Dermis microvascular lymphatic vessel endothelial cell (primary cell): ENCODE results near the gene GNAZ. TPM values are rescaled to one million over a fixed set of nuclear protein-coding genes. Genes with fewer than 3 reads are reported as not detected.
"Not testable (repeated sequence)": the region's sequence is repeated elsewhere in the genome, so short reads cannot be mapped to it uniquely, and the experiment has no call there.

ENCODE experiments used
- DNase-seq, 2 donors: peaks; one replicate each; pipeline versions ENCODE4 v3.0.0 to v3.0.0-alpha.2; 2010; ENCODE audit warnings: low read depth in 2 of 2
- total RNA-seq: library from RNA; depleted of rRNA; stranded (reverse); fragments of >200 nt; gene quantifications from 2 replicates; pipeline ENCODE4 v1.2.1, GENCODE V29; 2014

The GNAZ gene
- total RNA-seq, 1 donor from 2014 or later, result 0.51 TPM

DNA sequence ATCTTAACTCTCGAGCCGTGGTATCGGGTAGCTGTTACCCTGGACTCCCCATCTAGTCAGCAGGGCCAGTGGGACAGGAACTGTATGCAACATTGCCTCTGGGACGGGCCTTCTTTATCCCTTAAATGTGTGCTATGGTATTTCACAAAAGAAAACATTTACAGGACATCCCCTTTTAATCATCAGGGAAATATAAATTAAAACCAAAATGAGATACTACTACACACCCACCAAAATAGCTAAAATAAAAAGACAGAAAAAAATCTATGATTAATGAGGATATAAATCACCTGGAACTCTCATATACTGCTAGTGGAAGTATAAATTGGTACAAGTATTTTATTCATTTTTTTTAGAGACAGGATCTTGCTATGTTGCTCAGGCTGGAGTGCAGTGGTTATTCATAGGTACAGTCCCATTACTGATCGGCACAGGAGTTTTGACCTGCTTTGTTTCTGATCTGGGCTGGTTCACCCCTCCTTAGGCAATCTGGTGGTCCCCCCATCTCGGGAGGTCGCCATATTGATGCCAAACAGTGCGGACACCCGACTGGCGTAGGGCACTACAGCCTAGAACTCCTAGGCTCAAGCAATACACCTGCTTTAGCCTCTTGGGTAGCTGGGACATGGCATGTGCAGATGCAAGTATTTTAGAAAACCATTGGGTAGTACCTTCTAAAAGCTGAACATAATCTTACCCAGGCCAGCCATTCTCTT is 62.2 kb downstream of the GNAZ start:
- DNase-seq, result no peak

DNA sequence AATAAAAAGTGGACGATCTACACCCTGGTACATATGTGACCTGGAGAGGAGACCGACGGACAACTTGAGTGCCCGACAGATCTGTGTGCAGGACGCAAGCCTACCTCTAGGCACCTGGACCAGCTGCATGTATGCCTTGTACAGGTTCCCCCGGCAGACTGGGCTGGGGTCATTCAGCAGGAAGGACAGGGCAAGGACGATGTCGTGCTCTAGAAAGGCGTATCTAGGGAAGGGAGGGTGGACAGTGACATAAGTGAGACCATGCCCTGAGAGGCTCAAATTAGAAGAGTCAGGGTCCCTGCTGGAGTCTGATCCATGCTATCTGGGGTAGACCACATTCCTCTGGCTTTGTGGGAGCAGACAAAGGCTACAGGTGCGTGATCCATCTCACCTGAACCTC is 63.6 kb downstream of the GNAZ start:
- no peak for DNase-seq

DNA sequence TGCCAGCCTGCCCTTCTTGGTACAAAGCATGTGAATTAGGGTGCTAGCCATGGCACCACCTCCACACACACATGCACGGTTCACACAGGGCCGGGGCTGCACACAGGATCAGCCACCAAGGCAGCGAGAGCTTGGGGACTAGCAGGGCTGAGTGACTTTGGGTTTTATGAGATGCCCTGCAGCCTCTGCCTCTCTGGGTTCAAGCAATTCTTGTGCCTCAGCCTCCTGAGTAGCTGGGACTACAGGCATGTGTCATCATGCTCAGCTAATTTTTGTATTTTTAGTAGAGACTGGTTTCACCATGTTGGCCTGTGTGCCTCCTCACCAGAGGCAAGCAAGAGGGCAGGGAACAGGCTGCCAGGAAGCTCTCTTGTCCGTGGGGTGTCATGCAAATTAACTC is 66.7 kb downstream of the GNAZ start:
- DNase-seq, result not testable (repeated sequence)

DNA sequence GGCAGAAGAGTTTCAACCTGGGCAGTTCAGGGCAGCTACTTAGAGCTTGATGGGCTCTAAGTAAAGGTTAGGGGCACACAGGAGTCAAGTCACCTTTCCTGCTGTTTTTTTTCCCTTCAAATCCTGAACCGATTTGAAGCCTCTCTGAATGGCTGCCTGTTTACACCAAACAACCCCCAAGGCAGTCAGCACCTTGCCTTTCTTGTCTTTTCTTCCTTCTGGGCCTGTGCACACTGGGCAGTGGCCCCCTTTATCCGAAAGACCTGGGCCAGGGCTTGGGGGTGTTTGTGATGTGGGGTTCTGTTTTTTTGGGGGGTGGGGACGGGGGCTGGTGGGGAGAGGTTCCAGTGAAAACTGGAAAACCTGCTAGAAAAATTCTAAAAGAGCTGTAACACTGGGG is 67.1 kb downstream of the GNAZ start:
- no peak for DNase-seq

DNA sequence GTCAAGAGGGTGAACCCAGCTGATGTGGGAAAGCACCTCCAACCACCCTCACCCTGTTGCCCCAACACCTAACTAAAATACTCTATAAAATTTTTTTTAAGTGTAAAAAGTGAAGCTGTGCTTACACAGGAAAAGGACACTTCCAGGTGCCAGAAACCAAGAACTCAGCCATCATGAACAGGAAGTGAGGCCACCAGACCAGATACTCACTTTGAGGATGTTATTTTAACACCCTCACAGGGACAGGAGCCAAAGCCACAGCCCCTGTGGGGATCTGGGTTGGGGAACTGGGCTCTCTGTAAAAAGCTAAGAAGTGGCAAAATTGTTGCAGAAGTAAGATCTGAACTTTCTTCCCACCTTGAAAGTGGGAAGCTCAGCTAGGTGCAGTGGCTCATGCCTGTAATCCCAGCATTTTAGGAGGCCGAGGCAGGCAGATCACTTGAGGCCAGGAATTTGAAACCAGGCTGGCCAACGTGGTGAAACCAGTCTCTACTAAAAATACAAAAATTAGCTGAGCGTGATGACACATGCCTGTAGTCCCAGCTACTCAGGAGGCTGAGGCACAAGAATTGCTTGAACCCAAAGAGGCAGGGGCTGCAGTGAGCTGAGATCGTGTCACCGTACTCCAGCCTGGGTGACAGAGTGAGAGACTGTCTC is 67.7 kb downstream of the GNAZ start:
- peak; percentile 24 to 39 for DNase-seq

DNA sequence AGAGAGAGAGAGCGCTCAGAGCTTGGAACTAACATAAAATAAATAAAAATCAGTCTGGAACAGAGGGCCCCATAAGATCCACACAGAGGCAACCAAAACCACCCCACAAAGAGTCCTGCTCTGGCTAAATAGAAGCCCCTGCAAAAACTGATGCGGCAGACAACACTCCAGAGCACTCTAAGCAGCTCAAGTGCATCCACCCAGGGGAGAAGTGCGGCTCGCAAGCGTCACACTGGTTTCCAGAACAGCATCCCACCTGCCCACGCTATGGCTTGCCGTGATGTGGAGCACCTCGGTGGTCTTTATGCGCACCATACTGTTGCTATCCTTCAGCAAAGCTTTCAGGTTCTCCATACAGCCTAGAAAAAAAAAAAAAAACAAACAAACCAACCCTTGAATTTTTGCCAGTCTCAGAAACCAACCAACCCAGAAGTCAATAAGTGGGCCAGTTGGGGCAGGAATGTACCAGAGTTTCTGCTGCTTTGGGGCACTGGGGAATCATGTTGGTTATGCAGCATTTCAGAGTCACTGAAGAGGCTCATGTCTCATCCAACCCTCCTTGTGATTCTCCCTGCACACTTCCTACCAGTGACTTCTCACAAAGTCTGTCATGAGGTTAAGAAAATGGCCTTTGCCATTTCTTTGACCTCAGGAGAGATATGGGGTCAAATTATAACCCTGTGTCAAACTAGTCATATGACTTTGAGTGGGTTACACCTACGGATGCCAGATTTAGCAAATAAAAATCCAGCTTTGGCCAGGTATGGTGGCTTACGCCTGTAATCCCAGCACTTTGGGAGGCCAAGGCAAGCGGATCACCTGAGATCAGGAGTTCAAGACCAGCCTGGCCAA is 68.5 kb downstream of the GNAZ start:
- no peak for DNase-seq

DNA sequence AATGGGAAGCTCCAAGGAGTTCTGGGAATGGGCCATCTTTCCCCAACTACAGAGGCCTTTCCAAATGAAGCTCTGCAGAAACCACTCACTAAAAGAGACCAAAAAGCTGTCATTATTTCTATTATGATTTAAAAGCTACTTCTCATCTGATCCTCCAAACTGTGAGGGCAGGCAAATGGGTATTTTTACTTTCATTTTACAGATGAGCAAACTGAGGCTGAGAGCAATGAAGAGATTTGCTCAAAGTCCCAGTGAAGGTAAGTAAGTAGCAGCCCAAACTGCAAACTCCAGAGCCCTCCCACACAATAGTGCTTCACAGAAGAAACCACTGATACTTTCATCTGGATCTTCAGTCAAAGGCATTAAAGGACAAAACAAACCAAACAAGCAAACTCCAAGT is 70.1 kb downstream of the GNAZ start:
- DNase-seq, result no peak

DNA sequence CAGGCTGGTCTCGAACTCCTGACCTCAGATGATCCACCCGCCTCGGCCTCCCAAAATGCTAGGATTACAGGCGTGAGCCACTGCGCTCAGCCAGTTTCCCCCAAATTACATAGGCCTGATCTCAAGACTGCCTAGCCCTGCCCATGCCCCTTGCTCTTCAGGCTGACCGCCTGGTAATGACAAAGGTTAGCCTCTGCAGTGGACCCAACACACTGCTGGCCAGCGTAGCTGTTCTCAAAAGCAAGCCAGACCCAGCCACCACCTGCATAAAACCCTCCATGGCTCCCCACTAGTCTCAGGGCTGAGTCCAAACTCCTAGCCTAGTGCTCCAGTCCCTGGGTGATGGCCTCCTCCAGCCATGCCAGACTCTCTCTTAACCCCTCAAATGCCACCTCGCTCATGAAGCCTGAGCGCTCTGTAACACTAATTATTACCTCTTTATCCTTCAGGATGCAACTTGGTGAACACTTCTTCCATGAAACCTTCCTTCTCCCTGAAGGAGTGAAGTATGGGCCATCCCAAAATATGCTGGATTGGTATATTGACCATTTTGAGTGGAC is 72.3 kb downstream of the GNAZ start:
- DNase-seq, result no peak

DNA sequence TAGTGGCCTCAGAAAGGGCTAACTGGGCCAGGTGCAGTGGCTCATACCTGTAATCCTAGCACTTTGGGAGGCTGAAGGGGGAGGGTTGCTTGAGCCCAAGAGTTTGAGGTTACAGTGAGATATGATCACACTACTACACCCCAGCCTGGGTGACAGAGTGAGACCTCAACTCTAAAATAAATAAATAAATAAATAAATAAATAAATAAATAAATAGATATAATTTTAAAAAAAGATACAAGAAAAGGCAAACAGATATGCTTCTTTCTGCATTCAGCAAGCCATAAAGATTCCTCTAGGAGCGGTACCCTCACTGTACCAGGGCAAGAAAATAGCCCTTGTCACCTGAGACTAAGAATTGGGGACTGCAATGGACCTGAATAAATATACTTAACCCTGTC is 72.8 kb downstream of the GNAZ start:
- no peak for DNase-seq

DNA sequence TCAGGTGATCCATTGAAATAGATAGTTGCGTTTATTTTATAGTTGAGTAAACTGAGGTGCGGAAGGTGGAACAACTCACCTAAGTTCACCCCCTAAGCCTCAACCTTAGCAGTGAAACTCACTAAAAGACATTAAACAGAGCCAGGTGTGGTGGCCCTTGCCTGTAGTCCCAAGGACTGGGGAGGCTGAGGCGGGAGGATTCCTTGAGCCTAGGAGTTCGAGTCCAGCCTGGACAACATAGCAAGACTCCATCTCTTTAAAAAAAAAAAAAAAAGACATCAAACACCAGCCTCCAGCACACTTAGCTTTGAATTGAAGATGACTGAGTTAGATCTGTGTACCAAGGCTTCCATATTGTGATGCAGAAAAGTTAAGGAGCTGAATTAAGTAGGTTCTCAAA is 74.1 kb downstream of the GNAZ start:
- no peak for DNase-seq

DNA sequence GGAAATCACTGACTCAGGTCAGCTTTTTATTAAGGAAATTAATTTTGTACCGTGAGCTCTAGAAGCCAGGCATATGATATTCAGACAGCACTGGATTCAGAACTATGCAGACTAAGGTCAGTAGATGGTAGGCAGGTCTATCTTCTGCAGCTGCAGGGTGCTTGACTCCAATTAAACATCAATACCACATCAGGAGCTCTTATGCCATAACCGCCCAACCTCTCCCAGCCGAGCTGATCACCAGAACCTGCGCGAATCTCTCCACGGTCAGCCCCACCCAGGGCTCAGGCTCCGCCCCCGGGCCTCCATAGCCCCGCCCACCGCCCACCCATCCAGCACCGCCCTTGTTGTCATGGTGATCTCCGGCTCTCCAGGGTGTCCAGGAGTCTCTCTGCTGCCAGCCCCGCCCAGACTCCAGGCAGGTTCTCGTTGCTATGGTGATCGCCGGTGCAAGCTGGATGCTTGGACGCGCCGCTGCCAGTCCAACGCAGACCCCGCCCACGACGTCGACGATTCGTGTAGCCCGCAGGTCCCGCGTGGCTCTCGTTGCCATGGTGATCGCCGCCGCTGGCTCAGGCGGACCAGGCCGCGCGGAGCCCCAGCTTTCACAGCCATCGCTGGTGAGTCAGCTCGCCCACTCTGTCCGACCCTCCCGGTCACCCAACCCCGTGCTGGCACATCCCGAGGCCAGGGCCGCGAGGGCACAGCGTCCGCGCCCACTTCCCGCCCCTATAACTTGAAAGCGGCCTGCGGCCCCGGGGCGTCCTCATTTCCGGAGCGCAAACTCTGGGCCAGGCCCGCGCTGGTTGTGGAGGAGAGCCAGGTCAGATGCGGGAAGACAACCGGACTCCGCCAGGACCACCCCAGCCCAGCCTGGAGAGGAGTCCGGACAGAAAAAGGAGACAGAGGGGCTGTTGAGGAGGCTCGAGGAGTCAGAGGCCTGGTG is 74.9 kb downstream of the GNAZ start, which contains the start of gene RAB36:
RAB36 (plus strand) TSS at position 546 of the 946 bp plus-strand sequence. CDS start 1,140 bp downstream, outside the sequence.
- peak; percentile 95 to 98 for DNase-seq

DNA sequence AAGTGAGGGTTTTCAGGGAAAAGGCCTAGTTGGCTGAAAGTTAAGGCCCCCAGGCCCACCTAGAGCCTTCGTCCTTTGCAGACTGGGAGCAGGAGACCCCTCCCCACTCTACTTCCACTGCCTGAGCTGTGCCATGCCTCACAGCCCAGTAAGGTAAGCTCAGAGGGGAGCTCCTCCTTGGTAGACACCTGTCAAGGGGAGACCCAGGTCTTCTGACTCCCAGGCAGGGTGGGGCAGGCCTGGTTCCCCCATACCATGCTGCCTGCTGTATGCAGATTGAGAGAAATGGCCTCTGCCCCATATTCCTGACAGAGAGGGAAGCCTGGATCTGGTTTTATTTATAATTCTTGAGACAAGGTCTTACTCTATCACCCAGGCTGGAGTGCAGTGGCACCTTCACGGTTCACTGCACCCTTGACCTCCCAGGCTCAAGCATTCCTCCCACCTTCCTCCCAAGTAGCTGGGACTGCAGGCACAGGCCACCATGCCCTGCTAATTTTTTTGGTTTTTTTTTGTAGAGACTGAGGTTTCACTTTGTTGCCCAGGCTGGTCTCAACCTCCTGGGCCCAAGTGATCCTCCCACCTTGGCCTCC is 75.7 kb downstream of the GNAZ start:
- no peak for DNase-seq

DNA sequence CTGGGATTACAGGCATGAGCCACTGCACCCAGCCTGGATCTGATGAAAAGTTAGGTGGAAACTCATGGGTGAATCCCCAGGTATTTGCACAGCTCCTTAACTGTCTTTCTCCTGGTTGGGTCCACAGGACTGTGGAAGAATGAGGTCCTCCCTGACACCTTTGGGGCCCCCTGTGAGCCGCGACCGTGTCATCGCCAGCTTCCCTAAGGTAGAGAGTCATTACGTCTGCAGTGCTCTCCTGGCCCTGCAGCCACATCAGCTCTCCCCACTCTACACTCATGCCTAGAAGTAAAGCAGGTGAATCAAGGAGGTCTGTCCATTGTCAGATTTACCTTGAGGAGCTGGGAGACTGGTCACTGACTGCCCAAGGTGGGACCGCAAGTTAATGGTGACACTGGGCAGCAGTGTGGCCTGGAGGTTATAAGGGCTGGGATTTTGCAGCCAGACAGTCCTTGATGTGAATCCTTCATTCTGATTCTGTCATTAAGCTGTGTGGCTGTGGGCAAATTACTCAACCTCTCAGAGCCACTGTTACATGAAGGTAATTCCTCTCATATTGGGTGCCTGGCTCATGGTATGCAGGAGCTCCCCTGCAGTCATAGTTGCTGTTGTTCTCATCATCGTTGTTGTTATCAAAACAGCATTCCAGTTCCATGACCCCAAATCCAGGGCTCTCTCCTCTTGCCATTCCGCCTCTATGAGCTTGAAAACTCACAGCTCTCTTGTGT is 76.3 kb downstream of the GNAZ start:
- no peak for DNase-seq

DNA sequence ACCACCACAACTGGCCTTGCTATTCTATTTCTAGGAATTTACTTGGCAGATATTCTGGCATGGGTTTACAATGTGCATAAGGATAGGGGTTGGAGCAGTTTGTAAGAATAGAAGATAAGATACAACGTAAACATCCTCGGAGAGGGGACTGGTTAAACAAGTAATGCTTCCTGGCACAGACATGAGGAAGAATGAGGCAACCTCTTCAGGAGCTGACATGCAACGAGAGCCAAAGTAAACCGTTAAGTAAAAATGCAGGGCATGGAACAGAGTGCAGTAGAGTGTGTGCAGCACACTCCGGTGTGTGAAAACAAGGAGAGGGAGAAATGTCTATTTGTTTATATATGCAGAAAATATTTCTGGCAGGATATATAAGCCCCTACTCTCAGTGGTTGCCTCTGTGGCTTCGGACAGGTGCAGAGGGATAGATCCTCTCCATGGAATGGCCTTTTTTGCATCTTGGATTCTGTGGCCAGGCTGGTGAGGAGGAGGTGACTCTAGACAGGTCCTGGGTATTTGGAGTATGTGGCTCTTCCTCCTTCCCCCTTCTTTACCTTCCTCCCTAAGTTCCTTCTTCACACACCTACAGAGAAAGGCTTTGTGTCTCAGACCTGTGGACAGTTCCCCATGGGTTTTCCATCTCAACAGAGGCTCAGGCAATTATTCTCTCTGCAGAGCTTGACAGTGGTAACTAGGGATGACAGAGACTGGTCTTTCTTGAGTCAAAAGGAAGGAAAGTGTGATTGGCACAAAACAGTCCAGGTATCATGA is 77.5 kb downstream of the GNAZ start:
- peak in 1 of 2 donors; percentile 34 for DNase-seq

DNA sequence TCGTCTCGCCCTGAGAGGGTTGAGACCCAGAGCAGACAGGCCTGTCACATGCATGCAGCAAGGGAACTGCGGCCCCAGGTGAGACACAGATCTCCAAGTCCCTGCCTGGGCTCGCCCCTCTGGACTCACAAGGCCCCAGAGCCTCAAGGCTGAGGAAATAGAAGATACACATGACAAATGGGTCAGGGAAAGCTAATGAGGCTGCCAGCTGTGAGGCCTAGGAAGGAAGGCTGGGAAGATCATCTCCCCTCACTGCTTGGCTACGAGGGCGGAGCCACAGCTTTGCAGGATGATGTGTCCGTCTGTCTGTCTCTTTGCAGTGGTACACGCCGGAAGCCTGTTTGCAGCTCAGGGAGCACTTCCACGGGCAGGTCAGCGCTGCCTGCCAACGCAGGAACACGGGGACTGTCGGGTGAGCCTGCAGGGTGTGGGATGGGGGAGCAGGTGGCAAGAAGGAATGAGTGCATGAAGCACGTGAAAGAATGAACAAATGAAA is 79.5 kb downstream of the GNAZ start:
- DNase-seq, result no peak

DNA sequence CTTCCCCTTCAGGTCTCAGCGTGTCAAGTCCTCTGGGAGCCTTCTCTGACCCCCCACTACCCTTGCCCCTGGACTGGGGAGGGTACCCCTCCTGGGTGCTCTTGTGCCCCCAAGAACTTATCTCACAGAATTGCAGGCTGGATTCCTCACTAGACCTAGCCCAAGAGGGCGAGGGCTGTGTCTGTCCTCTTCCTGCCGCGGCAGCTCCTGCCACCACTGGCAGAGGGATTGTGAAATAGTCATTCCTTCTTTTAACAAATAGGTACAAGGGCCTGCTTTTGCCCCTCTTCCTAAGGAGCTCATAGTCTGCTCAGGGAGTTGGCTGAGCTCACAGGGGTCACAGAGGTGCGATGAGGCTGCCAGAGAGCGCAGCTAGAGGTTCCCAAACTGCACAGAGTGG is 80.4 kb downstream of the GNAZ start:
- no peak for DNase-seq

DNA sequence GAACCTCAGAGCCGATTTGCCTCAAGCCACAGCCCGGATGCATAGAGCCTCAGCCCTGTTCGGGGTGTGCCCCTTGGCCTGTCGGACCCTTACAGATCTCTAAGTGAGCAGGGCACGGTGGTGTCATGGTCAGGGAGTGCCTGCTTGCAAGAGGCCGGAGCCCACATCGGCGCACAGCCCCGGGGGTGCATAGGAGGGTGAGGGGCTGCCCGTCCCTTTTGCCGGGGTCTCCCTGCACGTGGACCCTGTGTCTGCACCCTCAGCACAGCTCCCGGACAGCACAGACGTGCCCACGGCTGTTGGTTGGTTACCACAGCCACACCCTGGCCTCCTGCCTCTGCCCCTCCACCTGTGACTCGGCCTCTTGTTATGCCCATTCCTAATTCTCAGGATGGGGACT is 81.5 kb downstream of the GNAZ start:
- DNase-seq, result no peak

DNA sequence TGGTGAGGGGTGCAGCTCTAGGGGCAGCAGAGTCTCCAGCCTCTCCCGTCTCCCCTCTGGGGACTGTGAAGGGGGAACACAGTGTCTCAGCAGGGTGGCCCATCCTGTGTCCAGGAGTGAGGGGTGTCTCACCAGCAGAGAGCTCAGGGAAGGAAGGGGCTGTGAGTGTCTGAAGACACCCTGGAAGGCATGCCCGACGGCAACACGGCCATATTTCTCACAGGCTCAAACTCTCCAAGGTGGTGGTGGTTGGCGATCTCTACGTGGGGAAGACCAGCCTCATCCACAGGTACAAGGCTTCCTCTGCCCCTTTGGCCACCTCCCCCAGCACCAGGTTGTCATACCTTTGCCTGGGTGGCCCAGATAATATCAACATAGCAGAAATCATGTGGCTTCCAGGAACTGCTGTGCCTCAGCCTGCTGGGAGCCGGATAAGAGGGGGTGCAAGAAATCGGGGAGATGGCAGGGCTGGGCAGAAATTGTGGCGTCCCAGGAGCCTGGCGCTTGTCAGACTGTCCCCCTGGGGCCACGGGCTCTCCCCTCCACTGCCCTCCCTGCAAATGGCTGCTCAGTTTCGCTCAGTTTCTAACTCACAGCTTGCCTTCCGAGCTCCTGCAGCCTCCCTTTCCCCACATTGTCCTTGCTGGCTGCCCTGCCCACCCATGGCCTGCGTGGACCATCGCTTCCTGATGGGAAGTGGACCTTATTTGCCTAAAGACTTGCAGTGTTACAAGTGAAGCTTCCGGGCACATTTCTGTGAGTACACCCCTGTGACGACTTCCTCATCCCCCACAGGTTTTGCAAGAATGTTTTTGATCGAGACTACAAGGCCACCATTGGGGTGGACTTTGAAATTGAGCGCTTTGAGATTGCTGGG is 82.2 kb downstream of the GNAZ start:
- DNase-seq, result no peak
